ENCODE measurements around the gene ROGDI.
A peak's percentile ranks its signal among the peaks of the same experiment; 100 is the strongest.
"Not testable (repeated sequence)": the region's sequence is repeated elsewhere in the genome, so short reads cannot be mapped to it uniquely, and the experiment has no call there.

Gene ROGDI

GRCh38 chr16:4790261-4790660, 12.2 kb downstream of the ROGDI start:
- DNase-seq = no peak

- DNase-seq = no peak
These were observed 13.5 kb downstream of the ROGDI start for GRCh38 chr16:4788910-4789309.

- no peak for DNase-seq
These were observed 13.9 kb downstream of the ROGDI start for GRCh38 chr16:4788489-4788889.

- no peak for DNase-seq
These were observed 14.6 kb downstream of the ROGDI start, which contains the start of gene SEPTIN12 for GRCh38 chr16:4787627-4788482. Gene SEPTIN12 (minus strand): TSS chr16:4788345. CDS start chr16:4787645, 700 bp downstream.

GRCh38 chr16:4787068-4787467, 15.4 kb downstream of the ROGDI start:
- DNase-seq = no peak

GRCh38 chr16:4785758-4786433, 16.5 kb downstream of the ROGDI start:
- no peak for DNase-seq

- not testable (repeated sequence) for DNase-seq
These were observed 17.9 kb downstream of the ROGDI start for GRCh38 chr16:4784444-4784987.

- DNase-seq = no peak
These were observed 18.5 kb downstream of the ROGDI start for GRCh38 chr16:4783951-4784336.

GRCh38 chr16:4783251-4783950, 19.0 kb downstream of the ROGDI start:
- DNase-seq = no peak

- no peak for DNase-seq
These were observed 22.2 kb downstream of the ROGDI start for GRCh38 chr16:4780235-4780634.

GRCh38 chr16:4778050-4778392, 24.4 kb downstream of the ROGDI start:
- DNase-seq = no peak

GRCh38 chr16:4777339-4778049, 24.9 kb downstream of the ROGDI start:
- DNase-seq = no peak

- DNase-seq = no peak
These were observed 26.2 kb downstream of the ROGDI start for GRCh38 chr16:4776141-4776705.

GRCh38 chr16:4775005-4775404, 27.4 kb downstream of the ROGDI start:
- DNase-seq = no peak

- no peak for DNase-seq
These were observed 30.1 kb downstream of the ROGDI start for GRCh38 chr16:4772351-4772750.

- DNase-seq = no peak
These were observed 30.8 kb downstream of the ROGDI start for GRCh38 chr16:4771646-4772045.

- DNase-seq = no peak
These were observed 33.2 kb downstream of the ROGDI start for GRCh38 chr16:4769306-4769638.

- peak; percentile 93 for DNase-seq
These were observed 33.7 kb downstream of the ROGDI start for GRCh38 chr16:4768549-4769305.

- DNase-seq = peak; percentile 26
These were observed 34.4 kb downstream of the ROGDI start for GRCh38 chr16:4767872-4768548.

- DNase-seq = peak; percentile 98
These were observed 35.4 kb downstream of the ROGDI start, which contains the start of gene ZNF500 for GRCh38 chr16:4766875-4767628. Gene ZNF500 (minus strand): TSS chr16:4767162. CDS start chr16:4765978, 1,184 bp downstream.

Data from activated CD4-positive, alpha-beta T cell treated with anti-CD3 and anti-CD28 coated beads, Interleukin-10, Interleukin-2, amounts not matched to agents 100 ng/mL and 50 ng/mL, durations not matched to agents 16 hours and 8 hours (primary cell).